ENCODE data around the gene PRDM11. TPM values are rescaled to one million over a fixed set of nuclear protein-coding genes. Genes with fewer than 3 reads are reported as not detected.

PRDM11 gene
- total RNA-seq, 1 experiment from 2014 or later, result 27.4 TPM

- no peak overlapping the region for H3K4me3 ChIP-seq (ENCODE audit: low read depth in 2 of 2, low read length in 2 of 2)
- H3K36me3 ChIP-seq (ENCODE audit: control insufficient read depth, insufficient read depth, low read length), result no peaks in the 10 kb centered on the region
- ATAC-seq (no peak), DNase-seq (ENCODE audit: low read depth, low spot score) (no peak)
- TF ChIP-seq TCF7L2 (IDR thresholded peaks at IDR 0.05; ENCODE audit: low read depth, low read length) (no peak), SIN3A (IDR thresholded peaks at IDR 0.05; ENCODE audit: borderline replicate concordance, insufficient read depth, low read depth, low read length) (no peak), REST (IDR thresholded peaks at IDR 0.05; ENCODE audit: insufficient read depth in 1 of 2, low read depth in 2 of 2, low read length in 1 of 2) (no peak), POLR2AphosphoS5 (IDR thresholded peaks at IDR 0.05; ENCODE audit: low read depth, low read length) (no peak), CTCF (IDR thresholded peaks at IDR 0.05) (no peak)
- BruUV-seq (replicated peaks), result no TSS peak
- H3K4me1 ChIP-seq (ENCODE audit: control insufficient read depth, insufficient read depth, low read length), result no peaks in the 10 kb centered on the region
- POLR2A ChIA-PET, result interaction anchor here (0.7 kb wide), 1 partner anchor 562 kb away, joined by 4 read pairs; no protein-coding TSS in a partner anchor
- no peak overlapping the region for H3K27ac ChIP-seq (ENCODE audit: low read length)
- intact Hi-C loops (cut with micrococcal nuclease; ENCODE audit: unreplicated experiment), result no loop called here
- H3K9me3 ChIP-seq (ENCODE audit: control insufficient read depth, insufficient read depth, low read depth, low read length), result no peaks in the 10 kb centered on the region
- CTCF ChIA-PET, result no interaction called here
- in situ Hi-C loops (cut with HindIII; ENCODE audit: low pct_unique_long_range_greater_than_20kb, low sequenced_read_pairs), result no loop called here
- peaks cover 20% of the 10 kb centered on the region for H3K27me3 ChIP-seq (ENCODE audit: control insufficient read depth, insufficient read depth, low read length)
Measured at GRCh38 chr11:45273509-45273908, 127.1 kb downstream of the PRDM11 start.

GRCh38 chr11:45274206-45274605, 127.8 kb downstream of the PRDM11 start:
- ATAC-seq (no peak), DNase-seq (ENCODE audit: low read depth, low spot score) (no peak)
- intact Hi-C loops (cut with micrococcal nuclease; ENCODE audit: unreplicated experiment), result no loop called here
- ChIA-PET POLR2A (no interaction called here), CTCF (no interaction called here)
- in situ Hi-C loops (cut with HindIII; ENCODE audit: low pct_unique_long_range_greater_than_20kb, low sequenced_read_pairs), result no loop called here
- Histone ChIP-seq H3K9me3 (ENCODE audit: control insufficient read depth, insufficient read depth, low read depth, low read length) (no peaks in the 10 kb centered on the region), H3K27ac (ENCODE audit: low read length) (no peak overlapping the region), H3K36me3 (ENCODE audit: control insufficient read depth, insufficient read depth, low read length) (no peaks in the 10 kb centered on the region), H3K4me1 (ENCODE audit: control insufficient read depth, insufficient read depth, low read length) (no peaks in the 10 kb centered on the region), H3K27me3 (ENCODE audit: control insufficient read depth, insufficient read depth, low read length) (peaks cover 21% of the 10 kb centered on the region), H3K4me3 (ENCODE audit: low read depth in 2 of 2, low read length in 2 of 2) (no peak overlapping the region)
- TF ChIP-seq SIN3A (IDR thresholded peaks at IDR 0.05; ENCODE audit: borderline replicate concordance, insufficient read depth, low read depth, low read length) (no peak), TCF7L2 (IDR thresholded peaks at IDR 0.05; ENCODE audit: low read depth, low read length) (no peak), POLR2AphosphoS5 (IDR thresholded peaks at IDR 0.05; ENCODE audit: low read depth, low read length) (no peak), REST (IDR thresholded peaks at IDR 0.05; ENCODE audit: insufficient read depth in 1 of 2, low read depth in 2 of 2, low read length in 1 of 2) (no peak)
- BruUV-seq (replicated peaks), result no TSS peak
